ENCODE results near the gene UBE3C.

UBE3C gene

DNA sequence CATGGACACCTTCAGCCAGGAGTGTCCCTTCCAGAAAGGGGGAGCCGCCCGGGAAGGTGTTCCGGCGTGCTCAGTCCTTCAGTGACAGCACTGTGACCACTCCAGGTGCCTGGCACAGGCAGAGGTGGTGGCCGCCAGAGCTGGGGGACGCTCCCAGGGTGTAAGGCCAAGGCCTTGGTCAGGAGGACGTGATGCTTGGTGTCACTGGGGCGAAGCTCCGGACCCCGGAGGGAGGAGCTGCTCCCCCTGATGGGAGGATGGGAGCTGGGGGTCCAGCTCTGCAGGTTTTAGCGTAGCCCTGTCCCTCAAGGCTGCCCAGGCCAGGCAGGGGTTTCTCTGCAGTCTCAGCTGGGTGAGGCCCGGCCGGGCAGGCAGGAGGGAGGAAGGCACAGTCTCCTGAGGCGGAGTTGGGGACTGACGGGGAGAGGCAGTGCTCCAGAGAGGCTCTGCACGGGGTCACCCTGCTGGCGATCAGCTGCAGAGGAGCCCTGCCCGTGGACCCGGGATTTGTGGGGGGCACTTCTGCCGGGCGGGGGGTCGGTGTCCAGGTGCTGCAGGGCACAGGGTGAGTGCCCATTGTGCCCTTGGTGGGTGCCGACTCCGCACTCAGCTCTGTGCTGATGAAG, 141.6 kb downstream of the UBE3C start:
- Histone ChIP-seq H3K9me3 (ENCODE audit: control insufficient read depth, insufficient read depth, low read length) (no peaks in the 10 kb centered on the region), H3K27me3 (ENCODE audit: control insufficient read depth, low read length) (no peaks in the 10 kb centered on the region), H3K79me2 (ENCODE audit: control insufficient read depth, low read length) (no peaks in the 10 kb centered on the region), H3K36me3 (ENCODE audit: control insufficient read depth, low read length) (no peaks in the 10 kb centered on the region), H3K9me2 (replicated peaks; ENCODE audit: control insufficient read depth, low read length) (no peaks in the 10 kb centered on the region), H3F3A (ENCODE audit: control insufficient read depth, insufficient read depth) (no peaks in the 10 kb centered on the region), H3K4me1 (ENCODE audit: control insufficient read depth, low read length) (no peaks in the 10 kb centered on the region), H3K4me2 (ENCODE audit: low read length) (no peak overlapping the region), H3K4me3 (ENCODE audit: low read length) (no peak overlapping the region), H3K27ac (ENCODE audit: low read depth, low read length) (no peak overlapping the region), H4K20me1 (ENCODE audit: control insufficient read depth, insufficient read depth, low read depth, low read length) (no peaks in the 10 kb centered on the region)
- TF ChIP-seq EZH2phosphoT487 (IDR thresholded peaks at IDR 0.05; ENCODE audit: borderline replicate concordance, low read length): no peak
- TF ChIP-seq, protein P1, sequence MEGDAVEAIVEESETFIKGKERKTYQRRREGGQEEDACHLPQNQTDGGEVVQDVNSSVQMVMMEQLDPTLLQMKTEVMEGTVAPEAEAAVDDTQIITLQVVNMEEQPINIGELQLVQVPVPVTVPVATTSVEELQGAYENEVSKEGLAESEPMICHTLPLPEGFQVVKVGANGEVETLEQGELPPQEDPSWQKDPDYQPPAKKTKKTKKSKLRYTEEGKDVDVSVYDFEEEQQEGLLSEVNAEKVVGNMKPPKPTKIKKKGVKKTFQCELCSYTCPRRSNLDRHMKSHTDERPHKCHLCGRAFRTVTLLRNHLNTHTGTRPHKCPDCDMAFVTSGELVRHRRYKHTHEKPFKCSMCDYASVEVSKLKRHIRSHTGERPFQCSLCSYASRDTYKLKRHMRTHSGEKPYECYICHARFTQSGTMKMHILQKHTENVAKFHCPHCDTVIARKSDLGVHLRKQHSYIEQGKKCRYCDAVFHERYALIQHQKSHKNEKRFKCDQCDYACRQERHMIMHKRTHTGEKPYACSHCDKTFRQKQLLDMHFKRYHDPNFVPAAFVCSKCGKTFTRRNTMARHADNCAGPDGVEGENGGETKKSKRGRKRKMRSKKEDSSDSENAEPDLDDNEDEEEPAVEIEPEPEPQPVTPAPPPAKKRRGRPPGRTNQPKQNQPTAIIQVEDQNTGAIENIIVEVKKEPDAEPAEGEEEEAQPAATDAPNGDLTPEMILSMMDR (IDR thresholded peaks at IDR 0.05; ENCODE audit: low read depth, low read length, poor library complexity, severe bottlenecking): no peak

DNA sequence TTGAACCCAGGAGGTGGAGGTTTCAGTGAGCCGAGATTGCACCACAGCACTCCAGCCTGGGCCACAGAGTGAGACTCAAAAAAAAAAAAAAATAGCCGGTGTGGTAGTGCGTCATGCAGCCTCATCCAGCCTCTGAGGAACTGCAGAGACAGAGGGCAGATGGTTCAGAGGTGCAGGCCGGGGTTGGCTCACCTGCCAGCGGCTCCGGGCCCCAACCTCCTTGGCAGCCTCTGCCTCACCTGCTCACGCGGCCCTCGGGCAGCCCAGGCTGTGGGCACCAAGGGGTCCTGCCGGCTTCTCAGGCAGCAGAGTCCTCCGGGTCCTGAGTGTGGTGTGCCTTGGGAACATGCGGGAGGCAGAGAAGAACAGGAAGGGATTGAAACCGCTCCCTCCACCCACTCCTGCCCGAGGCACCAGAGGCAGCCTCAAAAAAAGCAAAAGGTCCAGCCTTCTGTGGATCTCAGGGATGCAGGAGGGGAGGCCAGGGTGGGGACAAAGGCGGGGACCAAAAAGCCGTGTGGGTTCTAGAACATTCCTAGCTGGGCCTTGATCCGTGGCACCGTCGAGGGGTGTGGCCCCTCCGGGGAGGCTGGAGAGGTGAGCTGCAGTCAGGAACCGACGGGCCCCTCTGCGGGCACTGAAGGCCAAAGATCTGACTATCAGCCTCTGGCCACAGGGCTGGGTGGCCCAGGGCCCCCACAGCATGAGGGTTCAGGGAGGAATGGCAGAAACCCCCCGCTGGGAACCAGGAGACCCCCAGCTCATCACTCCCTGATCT, 142.7 kb downstream of the UBE3C start:
- Histone ChIP-seq H3F3A (ENCODE audit: control insufficient read depth, insufficient read depth) (no peaks in the 10 kb centered on the region), H3K27ac (ENCODE audit: low read depth, low read length) (no peak overlapping the region), H3K79me2 (ENCODE audit: control insufficient read depth, low read length) (no peaks in the 10 kb centered on the region), H3K36me3 (ENCODE audit: control insufficient read depth, low read length) (no peaks in the 10 kb centered on the region), H3K4me2 (ENCODE audit: low read length) (no peak overlapping the region), H3K9me2 (replicated peaks; ENCODE audit: control insufficient read depth, low read length) (no peaks in the 10 kb centered on the region), H3K4me1 (ENCODE audit: control insufficient read depth, low read length) (no peaks in the 10 kb centered on the region), H3K27me3 (ENCODE audit: control insufficient read depth, low read length) (no peaks in the 10 kb centered on the region), H3K4me3 (ENCODE audit: low read length) (no peak overlapping the region), H4K20me1 (ENCODE audit: control insufficient read depth, insufficient read depth, low read depth, low read length) (no peaks in the 10 kb centered on the region), H3K9me3 (ENCODE audit: control insufficient read depth, insufficient read depth, low read length) (no peaks in the 10 kb centered on the region)
- TF ChIP-seq EZH2phosphoT487 (IDR thresholded peaks at IDR 0.05; ENCODE audit: borderline replicate concordance, low read length): no peak
- TF ChIP-seq, protein P1 (IDR thresholded peaks at IDR 0.05; ENCODE audit: low read depth, low read length, poor library complexity, severe bottlenecking): no peak

DNA sequence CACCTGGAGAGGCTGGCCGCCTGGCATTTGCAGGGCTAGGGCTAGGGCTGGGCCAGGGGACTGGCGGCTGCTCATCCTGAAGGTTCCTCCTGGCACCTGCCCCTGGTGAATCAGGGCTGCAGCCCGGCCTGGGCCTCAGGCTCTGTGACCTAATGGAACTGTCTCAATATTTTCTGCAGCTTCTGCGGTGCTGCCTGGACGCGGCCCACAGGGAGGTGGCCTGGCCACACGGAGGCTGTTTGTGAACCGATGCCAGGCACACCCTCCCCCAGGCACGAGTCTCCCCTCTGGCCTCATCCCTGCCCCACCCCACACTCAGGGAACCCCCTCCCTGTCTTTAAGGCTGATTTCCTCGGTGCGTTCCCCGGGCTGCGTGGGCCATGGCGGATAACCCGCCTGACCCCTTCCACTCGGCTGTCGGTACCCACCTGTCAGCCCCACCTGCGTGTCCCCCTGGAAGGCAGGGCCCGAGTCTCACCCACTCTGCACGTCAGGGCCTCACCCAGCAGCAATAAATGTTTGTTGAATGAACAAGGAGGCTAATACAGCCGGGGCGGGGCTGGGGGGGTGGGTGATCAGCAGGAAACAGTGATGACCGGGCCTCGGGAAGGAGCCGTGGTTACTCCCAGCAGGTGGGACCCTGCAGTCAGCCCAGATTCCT, 143.5 kb downstream of the UBE3C start:
- Histone ChIP-seq H3K9me2 (replicated peaks; ENCODE audit: control insufficient read depth, low read length) (no peaks in the 10 kb centered on the region), H3K36me3 (ENCODE audit: control insufficient read depth, low read length) (no peaks in the 10 kb centered on the region), H3F3A (ENCODE audit: control insufficient read depth, insufficient read depth) (no peaks in the 10 kb centered on the region), H3K4me3 (ENCODE audit: low read length) (no peak overlapping the region), H4K20me1 (ENCODE audit: control insufficient read depth, insufficient read depth, low read depth, low read length) (no peaks in the 10 kb centered on the region), H3K4me1 (ENCODE audit: control insufficient read depth, low read length) (no peaks in the 10 kb centered on the region), H3K27me3 (ENCODE audit: control insufficient read depth, low read length) (no peaks in the 10 kb centered on the region), H3K4me2 (ENCODE audit: low read length) (no peak overlapping the region), H3K9me3 (ENCODE audit: control insufficient read depth, insufficient read depth, low read length) (no peaks in the 10 kb centered on the region), H3K27ac (ENCODE audit: low read depth, low read length) (no peak overlapping the region), H3K79me2 (ENCODE audit: control insufficient read depth, low read length) (no peaks in the 10 kb centered on the region)
- TF ChIP-seq EZH2phosphoT487 (IDR thresholded peaks at IDR 0.05; ENCODE audit: borderline replicate concordance, low read length): no peak

Data from DOHH2 (cell line).